HepG2 (cell line): Measurements from ENCODE around the gene SLC38A3. TPM values are rescaled to one million over a fixed set of nuclear protein-coding genes. Genes with fewer than 3 reads are reported as not detected.

ENCODE experiments used
- BORCS8-MEF2B ChIP-seq: sonication (generic); formaldehyde crosslinking; IDR thresholded peaks from 2 replicates; pipeline ENCODE4 v1.8.0; 2022; ENCODE audit warnings: mild to moderate bottlenecking, missing genetic modification reagents
- CC2D1A ChIP-seq: sonication (generic); formaldehyde crosslinking; IDR thresholded peaks from 2 replicates; pipeline ENCODE4 v1.8.1; 2023; ENCODE audit warnings: mild to moderate bottlenecking, missing genetic modification reagents
- E2F2 ChIP-seq: sonication (generic); formaldehyde crosslinking; IDR thresholded peaks from 2 replicates; pipeline ENCODE4 v1.4.0; 2020; ENCODE audit warnings: missing genetic modification reagents, borderline replicate concordance
- JARID2 ChIP-seq: sonication (generic); formaldehyde crosslinking; IDR thresholded peaks from 2 replicates; pipeline ENCODE4 v1.8.1; 2023; ENCODE audit warnings: missing genetic modification reagents, inconsistent platforms; ENCODE audit not compliant: insufficient replicate concordance
- MIXL1 ChIP-seq: IDR thresholded peaks from 2 replicates; pipeline ENCODE4 v1.6.1; 2016
- PBX3 ChIP-seq: sonication (generic); formaldehyde crosslinking; IDR thresholded peaks from 2 replicates; pipeline ENCODE4 v1.8.1; 2023; ENCODE audit warnings: missing genetic modification reagents, inconsistent platforms, borderline replicate concordance
- PCBP2 ChIP-seq: fragments of 200-400 bp; formaldehyde crosslinking; optimal IDR thresholded peaks from 2 replicates; pipeline ENCODE3; 2018; ENCODE audit warnings: low read length, low read depth; ENCODE audit not compliant: poor library complexity, severe bottlenecking
- RAD51 ChIP-seq: fragments of 450-650 bp; IDR thresholded peaks from 2 replicates; pipeline ENCODE4 v1.6.1; 2016; ENCODE audit warnings: borderline replicate concordance
- SIN3B ChIP-seq: fragments of 150-350 bp; IDR thresholded peaks from 2 replicates; pipeline ENCODE4 v1.6.1; 2014; ENCODE audit warnings: low read length
- TBP ChIP-seq: sonication (generic); formaldehyde crosslinking; IDR thresholded peaks from 2 replicates; pipeline ENCODE4 v1.5.0; 2020; ENCODE audit warnings: missing genetic modification reagents
- TERF1 ChIP-seq: sonication (generic); formaldehyde crosslinking; IDR thresholded peaks from 2 replicates; pipeline ENCODE4 v1.8.0; 2022; ENCODE audit warnings: mild to moderate bottlenecking, missing genetic modification reagents, moderate library complexity
- ZBTB33 ChIP-seq: sonication (generic); formaldehyde crosslinking; IDR thresholded peaks from 2 replicates; pipeline ENCODE4 v1.4.0; 2020; ENCODE audit warnings: missing genetic modification reagents
- ZNF280B ChIP-seq: sonication (generic); formaldehyde crosslinking; IDR thresholded peaks from 2 replicates; pipeline ENCODE4 v1.5.0; 2020; ENCODE audit warnings: missing genetic modification reagents, mild to moderate bottlenecking, borderline replicate concordance
- ZNF333 ChIP-seq: sonication (generic); formaldehyde crosslinking; IDR thresholded peaks from 2 replicates; pipeline ENCODE4 v1.4.0; 2020; ENCODE audit warnings: mild to moderate bottlenecking, missing genetic modification reagents, borderline replicate concordance
- ZNF580 ChIP-seq: IDR thresholded peaks from 2 replicates; pipeline ENCODE4 v1.6.1; 2016; ENCODE audit warnings: low read depth, borderline replicate concordance
- ZNF703 ChIP-seq: sonication (generic); formaldehyde crosslinking; IDR thresholded peaks from 2 replicates; pipeline ENCODE4 v1.5.1; 2020; ENCODE audit warnings: missing genetic modification reagents, mild to moderate bottlenecking, moderate library complexity, borderline replicate concordance
- ZNF782 ChIP-seq: sonication (generic); formaldehyde crosslinking; IDR thresholded peaks from 2 replicates; pipeline ENCODE4 v1.4.0; 2020; ENCODE audit warnings: missing genetic modification reagents, mild to moderate bottlenecking, borderline replicate concordance
- ZUFSP ChIP-seq: sonication (generic); formaldehyde crosslinking; IDR thresholded peaks from 2 replicates; pipeline ENCODE4 v1.9.0; 2021; ENCODE audit warnings: missing genetic modification reagents, mild to moderate bottlenecking, borderline replicate concordance
- polyA plus RNA-seq, 8 experiments: library from polyadenylated mRNA; depleted of rRNA in 3 of 8; stranded (reverse) in 7 of 8; unstranded in 1 of 8; fragments of >200 nt; fragmentation: Illumina TruSeq in 4 of 8; extraction: Trizol in 4 of 8; gene quantifications; 2 replicates each; pipeline versions ENCODE4 v1.2.1 to v1.2.3, GENCODE V29; 2011 to 2016; ENCODE audit warnings: low read depth in 4 of 8, missing spikeins in 1 of 8, mixed read lengths in 1 of 8; ENCODE audit not compliant: insufficient read depth in 1 of 8
- total RNA-seq, 5 experiments: library from RNA; depleted of rRNA; stranded (reverse); fragments of >200 nt; fragmentation: Illumina TruSeq; extraction: Trizol; gene quantifications; 2 replicates each; pipeline ENCODE4 v1.2.3, GENCODE V29; 2016; ENCODE audit warnings: low read depth in 1 of 5

The SLC38A3 gene
- total and polyA plus RNA-seq, 2 of the 13 experiments (the other 11 are each of a cell fraction or from before 2014, with no cell fraction given), result 29.8 to 164 TPM

GRCh38 chr3:50203113-50203808 is 1.8 kb upstream of the SLC38A3 start (continued):
- TF ChIP-seq ZNF280B (CRISPR knock-in tag) (no peak), PBX3 (CRISPR knock-in tag) (no peak), TBP (CRISPR knock-in tag) (no peak), E2F2 (no peak), PCBP2 (no peak), CC2D1A (CRISPR knock-in tag) (no peak), BORCS8-MEF2B (CRISPR knock-in tag) (no peak), TERF1 (CRISPR knock-in tag) (no peak), ZUFSP (CRISPR knock-in tag) (no peak), ZNF703 (CRISPR knock-in tag) (no peak; the same call in 1 of the 2 replicates), RAD51 (no peak), ZBTB33 (no peak), ZNF782 (CRISPR knock-in tag) (no peak), JARID2 (CRISPR knock-in tag) (no peak), MIXL1 (CRISPR knock-in tag) (no peak), SIN3B (no peak), ZNF333 (CRISPR knock-in tag) (0 out of 2 replicates have a peak, but pooled peaks have one; percentile 51), ZNF580 (CRISPR knock-in tag) (no peak)
